Measurements from ENCODE around the gene NEK11. TPM values are rescaled to one million over a fixed set of nuclear protein-coding genes. Genes with fewer than 3 reads are reported as not detected.

NEK11 gene, protein sequence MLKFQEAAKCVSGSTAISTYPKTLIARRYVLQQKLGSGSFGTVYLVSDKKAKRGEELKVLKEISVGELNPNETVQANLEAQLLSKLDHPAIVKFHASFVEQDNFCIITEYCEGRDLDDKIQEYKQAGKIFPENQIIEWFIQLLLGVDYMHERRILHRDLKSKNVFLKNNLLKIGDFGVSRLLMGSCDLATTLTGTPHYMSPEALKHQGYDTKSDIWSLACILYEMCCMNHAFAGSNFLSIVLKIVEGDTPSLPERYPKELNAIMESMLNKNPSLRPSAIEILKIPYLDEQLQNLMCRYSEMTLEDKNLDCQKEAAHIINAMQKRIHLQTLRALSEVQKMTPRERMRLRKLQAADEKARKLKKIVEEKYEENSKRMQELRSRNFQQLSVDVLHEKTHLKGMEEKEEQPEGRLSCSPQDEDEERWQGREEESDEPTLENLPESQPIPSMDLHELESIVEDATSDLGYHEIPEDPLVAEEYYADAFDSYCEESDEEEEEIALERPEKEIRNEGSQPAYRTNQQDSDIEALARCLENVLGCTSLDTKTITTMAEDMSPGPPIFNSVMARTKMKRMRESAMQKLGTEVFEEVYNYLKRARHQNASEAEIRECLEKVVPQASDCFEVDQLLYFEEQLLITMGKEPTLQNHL
- 2.4 and 4.1 TPM in 2 replicates for total RNA-seq

DNA sequence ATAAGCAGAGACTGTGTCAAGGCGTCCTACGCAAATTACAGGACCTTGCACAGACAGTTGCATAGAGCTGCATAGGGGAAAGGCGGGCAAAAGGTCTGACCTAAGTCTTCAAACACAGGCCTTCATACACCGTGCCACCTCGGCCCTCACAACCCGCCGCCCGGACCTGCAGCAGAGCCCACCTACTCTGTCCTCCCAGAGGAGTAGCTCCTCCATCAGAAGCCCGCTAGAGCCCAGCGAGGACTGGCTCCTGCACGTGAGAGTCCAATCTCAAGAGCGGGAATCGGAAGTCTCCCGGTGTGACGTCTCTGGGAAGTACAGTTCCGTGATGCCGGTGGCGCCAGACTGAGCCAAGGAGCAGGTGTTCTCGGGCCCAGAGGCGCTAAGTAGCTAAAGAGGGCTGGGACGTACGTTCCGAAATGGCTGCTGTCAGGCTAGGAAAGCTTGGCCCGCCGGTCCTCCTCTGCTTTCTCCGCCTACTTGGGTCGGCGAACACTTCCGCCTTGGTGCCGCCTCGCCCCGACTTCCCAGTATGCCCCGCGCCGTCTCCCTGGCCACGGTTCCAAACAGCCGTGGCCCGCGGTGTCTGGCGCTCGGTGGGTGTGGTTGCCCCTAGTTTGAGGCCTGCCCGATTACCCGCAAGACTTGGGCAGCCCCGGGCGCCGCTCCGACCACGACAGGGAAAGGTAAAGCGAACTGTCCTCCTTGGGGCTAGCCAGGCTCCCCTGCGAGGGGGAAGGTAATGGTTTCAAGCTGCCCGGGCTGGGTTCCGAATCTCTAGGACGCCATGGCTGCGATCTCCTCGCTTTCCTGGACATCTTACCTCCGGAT is at the start of gene NEK11, which contains the start of gene ASTE1:
TSS of gene NEK11 (plus strand) at position 557 of the 831 bp plus-strand sequence. CDS start 2,832 bp downstream, outside the sequence.
TSS of gene ASTE1 (minus strand) at position 505 of the 831 bp plus-strand sequence. CDS start 1,519 bp downstream, outside the sequence.

DNA sequence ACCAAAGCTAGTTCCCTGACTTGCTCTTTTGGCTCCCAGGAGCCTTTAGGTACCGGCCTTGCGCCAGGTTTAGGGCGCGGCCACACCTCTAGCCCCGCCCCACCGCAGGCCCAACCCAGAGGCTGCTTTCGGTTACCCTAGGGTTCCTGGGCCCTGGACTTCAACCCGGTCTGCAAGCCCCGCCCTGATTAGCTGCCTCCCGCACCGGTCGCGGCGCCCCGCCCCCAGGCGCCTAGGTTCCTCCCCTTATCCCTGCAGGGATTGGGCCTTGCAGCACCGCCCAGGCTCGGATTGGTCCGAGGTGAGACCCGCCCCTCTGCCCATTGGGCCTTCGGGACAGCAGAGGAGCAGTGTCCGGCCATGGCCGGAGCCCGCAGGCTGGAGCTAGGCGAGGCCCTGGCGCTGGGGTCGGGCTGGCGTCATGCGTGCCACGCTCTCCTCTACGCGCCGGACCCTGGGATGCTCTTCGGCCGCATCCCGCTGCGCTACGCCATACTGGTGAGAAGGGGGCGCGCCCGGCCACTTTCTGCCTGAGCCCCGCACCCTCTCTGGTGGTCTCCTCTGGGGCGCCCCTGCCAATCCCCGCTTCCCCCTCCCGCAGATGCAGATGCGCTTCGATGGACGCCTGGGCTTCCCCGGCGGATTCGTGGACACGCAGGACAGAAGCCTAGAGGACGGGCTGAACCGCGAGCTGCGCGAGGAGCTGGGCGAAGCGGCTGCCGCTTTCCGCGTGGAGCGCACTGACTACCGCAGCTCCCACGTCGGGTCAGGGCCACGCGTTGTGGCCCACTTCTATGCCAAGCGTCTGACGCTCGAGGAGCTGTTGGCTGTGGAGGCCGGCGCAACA is 355.0 kb downstream of the NEK11 start, which contains the start of gene NUDT16:
TSS of gene NUDT16 (plus strand) at position 330 of the 847 bp plus-strand sequence. CDS start at position 361, 31 bp downstream.

Small RNA genes within 50 kb of the gene (small RNA-seq; reads per million reads assigned to genes)
- not detected for gene RNU6-726P

Other genes with a start within 250 kb of the NEK11 start
- 94.6 and 96.8 TPM in 2 replicates for gene ATP2C1, start 132.8 kb upstream of the NEK11 start, total RNA-seq
- 6.5 and 8.1 TPM in 2 replicates for gene ASTE1, start 52 bp upstream of the NEK11 start, total RNA-seq